H54 (cell line): Measurements from ENCODE around the gene MED7.
"Not testable (repeated sequence)": the region's sequence is repeated elsewhere in the genome, so short reads cannot be mapped to it uniquely, and the experiment has no call there.

Experiments
- DNase-seq: peaks from one replicate; pipeline ENCODE4 v3.0.0; 2011; ENCODE audit warnings: low spot score, mixed read lengths; ENCODE audit not compliant: insufficient read length
- FAIRE-seq: peaks from 3 replicates; lab custom pipeline; 2011; peaks lifted over from hg19 to GRCh38; lab: Jason Lieb, UNC
- POLR2A ChIP-seq: IDR thresholded peaks from 2 replicates; pipeline ENCODE4 v1.6.1; 2011; ENCODE audit warnings: low read depth, mild to moderate bottlenecking, low read length

MED7 gene, protein sequence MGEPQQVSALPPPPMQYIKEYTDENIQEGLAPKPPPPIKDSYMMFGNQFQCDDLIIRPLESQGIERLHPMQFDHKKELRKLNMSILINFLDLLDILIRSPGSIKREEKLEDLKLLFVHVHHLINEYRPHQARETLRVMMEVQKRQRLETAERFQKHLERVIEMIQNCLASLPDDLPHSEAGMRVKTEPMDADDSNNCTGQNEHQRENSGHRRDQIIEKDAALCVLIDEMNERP

DNA sequence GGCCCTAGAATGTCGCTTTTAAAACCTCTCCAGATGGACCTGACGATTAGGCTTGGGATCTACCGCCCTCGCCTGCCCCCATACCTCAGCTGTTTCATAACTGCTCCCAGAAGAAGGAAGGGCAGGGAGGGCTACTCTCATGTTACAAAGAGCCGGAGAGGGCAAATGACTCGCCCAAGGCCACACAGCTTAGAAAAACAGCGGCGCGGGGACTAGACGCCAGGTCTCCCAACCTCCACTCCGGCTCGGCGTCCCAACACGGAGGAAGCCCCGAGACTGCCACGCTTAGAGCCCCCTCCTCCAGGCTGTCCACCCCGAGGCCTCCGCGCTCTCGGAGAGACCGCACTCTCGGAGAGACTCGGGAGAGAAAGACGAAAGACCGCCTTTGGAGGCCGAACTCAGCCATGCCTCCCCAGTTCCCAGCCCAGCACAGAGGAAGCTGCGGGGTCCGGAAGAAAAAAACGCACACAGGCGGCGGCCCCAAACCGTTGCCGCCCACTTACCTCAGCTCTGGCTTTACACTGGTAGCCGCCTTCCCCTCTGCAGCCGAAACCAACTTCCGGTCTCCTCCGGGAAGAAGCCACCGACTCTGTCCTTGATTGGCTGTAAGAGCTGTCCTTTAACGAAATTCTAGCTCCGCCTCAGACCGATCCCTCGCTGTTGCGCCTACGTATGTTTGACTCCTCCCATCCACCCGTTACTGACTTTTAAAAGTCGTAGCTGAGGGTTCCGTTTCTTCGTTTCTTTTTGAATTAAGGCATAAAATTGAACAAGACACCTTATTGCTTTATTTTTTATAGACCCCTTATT lies at the start of gene MED7:
Gene MED7 (minus strand): TSS at position 549 of the 810 bp plus-strand sequence. CDS start 3,434 bp downstream, outside the sequence.
- DNase-seq (peak; percentile 82), FAIRE-seq (peak; percentile 80)
- peak; percentile 62 for TF ChIP-seq POLR2A

DNA sequence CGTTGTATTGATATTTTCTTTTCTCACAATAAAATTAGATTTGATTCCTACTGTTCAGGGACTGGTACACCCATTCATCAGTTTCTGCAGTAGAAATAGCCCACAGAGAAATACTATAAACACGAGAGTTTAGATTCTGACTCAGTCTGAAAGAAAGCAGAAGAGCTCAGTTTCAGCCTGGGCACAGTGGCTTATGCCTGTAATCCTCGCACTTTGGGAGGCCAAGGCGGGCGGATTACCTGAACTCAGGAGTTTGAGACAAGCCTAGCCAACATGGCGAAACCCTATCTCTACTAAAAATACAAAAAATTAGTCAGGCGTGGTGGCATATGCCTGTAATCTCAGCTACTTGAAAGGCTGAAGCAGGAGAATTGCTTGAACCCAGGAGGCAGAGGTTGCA lies 46.6 kb upstream of the MED7 start:
- DNase-seq (no peak), FAIRE-seq (no peak)
- TF ChIP-seq POLR2A = no peak

DNA sequence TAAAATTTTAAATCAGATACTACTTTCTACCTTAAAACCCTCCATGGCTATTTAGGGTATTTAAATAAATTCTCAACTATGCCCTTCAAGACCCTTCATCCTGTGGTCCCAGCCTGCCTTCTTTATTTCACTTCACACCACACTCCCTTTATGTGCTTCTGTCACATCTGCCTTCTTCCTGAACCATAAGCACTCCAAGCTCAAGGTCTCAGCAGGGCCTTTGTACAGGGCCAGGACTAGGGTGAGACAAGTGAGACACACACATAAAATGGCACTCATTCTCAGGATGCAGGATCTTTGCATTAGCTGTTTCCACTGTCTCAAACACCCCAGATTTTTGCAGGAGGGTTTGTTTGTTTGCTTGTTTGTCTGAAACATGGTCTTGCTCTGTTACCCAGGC lies 45.6 kb upstream of the MED7 start:
- DNase-seq = no peak
- FAIRE-seq = no peak
- no peak for TF ChIP-seq POLR2A

DNA sequence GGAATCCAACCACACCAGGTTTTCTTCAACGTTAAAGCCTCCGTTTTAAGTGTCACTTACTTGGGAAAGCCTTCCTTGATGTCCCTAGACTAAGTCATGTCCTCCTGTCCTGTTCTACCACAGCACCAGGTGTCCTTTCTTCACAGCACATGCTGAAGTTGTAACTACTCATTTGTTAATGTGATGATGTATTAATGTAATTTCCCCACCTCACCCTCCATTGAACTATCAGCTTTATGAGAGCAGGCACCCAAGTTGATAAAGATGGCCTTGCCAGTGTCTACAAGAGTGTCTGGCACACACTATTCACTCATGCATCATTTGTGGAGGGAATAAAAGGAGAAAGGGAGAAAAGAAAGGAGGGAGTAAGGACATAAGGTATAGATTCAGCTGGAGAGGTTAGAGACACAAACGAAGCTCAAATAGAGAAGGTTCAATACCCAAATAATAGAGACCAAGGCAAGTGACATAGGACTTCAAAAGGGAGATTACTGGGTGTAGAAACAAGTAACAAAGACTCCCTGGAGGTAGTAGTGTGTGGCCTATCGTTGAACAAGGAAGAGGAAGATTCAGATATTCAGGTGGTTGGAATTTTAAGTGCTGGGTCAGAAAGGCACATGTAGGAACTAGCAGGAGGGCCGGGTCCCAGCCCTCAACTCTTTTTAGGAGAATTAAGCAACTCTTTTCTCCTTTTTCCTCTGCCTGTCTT lies 44.5 kb upstream of the MED7 start:
- FAIRE-seq (no peak), DNase-seq (no peak)
- no peak for TF ChIP-seq POLR2A

DNA sequence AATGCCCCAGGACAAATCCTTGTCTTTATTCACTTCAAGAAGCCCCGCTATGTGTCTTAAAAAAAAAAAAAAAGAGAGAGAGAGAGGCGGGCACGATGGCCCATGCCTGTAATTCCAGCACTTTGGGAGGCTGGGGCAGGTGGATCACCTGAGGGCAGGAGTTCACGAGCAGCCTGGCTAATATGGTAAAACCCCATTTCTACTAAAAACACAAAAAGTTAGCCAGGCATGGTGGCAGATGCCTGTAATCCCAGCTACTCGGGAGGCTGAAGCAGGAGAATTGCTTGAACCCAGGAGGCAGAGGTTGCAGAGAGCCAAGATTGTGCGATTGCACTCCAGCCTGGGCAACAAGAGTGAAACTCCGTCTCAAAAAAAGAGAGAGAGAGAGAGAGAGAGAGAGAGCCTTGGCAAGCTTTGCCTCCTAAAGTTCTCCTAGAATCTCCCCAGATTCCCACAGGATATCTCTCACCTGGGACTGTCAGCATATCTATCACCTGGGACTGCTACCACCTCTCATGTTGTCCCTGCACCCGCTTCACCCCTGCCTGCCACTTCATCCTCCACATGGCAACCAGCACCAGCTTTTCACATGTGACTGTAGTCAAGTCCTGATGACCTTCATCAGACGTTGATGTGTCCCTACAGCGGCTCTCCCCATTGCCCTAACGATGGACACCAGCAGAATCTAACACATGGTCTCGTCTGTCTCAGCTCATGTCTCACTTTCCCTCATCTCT lies 43.8 kb upstream of the MED7 start:
- FAIRE-seq (no peak), DNase-seq (no peak)
- TF ChIP-seq POLR2A = no peak

DNA sequence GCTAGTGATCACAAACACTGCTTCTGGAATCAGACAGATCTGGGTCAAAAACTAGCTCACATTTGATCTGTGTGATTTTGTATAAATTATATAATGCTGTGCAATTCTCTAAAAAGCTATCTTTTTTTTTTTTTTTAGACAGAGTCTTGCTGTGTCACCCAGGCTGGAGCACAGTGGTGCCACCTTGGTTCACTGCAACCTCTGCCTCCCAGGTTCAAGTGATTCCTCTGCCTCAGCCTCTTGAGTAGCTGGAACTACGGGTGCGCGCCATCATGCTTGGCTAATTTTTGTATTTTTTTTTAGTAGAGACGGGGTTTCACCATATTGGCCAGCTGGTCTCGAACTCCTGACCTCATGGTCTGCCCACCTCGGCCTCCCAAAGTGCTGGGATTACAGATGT lies 42.5 kb upstream of the MED7 start:
- DNase-seq, FAIRE-seq: not testable (repeated sequence)

DNA sequence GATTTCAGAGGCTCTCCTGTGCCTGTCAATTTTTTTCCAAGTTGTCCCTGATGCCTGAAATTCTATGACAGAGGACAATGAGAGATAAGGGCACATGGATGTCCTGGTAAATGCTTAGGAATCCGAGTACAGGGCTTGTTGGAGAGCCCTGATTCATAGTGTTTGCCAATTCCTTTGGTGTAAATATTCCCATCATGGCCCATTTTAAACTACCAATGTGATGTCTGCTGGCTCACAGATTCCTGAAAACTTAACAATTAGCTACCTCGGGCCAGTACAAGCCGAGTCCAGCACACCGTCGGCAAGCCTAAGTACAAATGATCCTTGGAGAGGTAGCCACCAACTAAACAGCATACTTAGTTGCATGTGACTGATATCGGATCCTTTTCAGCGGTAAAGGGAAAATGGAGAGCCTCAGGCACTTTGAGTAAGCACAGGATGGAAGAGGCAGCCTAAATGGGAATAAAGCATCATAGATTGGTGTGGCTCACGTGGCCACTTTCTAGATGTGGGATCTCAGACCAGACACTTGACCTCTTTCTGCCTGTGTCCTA lies 41.5 kb upstream of the MED7 start:
- no peak for TF ChIP-seq POLR2A
- no peak for DNase-seq
- FAIRE-seq = no peak

DNA sequence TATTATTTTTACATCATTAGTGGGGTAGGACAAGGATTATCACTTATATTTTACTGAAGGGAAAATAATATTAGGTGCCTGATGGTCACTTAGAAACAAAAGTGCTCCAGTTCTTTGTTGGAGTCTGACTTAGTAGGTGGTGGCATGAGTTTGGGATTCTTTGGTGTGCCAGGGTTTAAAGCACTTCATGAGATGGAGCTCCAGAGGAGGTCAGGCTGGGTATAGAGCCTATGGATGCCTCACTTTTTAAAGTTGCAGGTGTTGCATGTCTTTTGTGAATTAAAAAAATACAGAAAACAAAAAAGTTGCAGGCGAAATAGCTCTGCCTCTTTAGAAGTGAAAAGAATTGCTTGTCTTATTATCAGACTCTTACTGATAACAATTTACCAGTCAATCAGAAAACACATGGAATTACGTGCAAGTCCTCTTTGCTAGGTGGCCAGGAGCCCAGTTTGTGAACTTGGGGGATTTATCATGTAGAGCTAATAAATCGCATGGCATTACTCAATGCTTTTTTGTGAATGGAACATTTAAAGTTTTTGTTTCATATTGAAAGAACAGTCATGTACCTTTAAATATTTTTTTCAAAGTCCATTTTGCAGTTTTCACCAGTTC lies 39.6 kb upstream of the MED7 start:
- FAIRE-seq (no peak), DNase-seq (no peak)
- TF ChIP-seq POLR2A = no peak

DNA sequence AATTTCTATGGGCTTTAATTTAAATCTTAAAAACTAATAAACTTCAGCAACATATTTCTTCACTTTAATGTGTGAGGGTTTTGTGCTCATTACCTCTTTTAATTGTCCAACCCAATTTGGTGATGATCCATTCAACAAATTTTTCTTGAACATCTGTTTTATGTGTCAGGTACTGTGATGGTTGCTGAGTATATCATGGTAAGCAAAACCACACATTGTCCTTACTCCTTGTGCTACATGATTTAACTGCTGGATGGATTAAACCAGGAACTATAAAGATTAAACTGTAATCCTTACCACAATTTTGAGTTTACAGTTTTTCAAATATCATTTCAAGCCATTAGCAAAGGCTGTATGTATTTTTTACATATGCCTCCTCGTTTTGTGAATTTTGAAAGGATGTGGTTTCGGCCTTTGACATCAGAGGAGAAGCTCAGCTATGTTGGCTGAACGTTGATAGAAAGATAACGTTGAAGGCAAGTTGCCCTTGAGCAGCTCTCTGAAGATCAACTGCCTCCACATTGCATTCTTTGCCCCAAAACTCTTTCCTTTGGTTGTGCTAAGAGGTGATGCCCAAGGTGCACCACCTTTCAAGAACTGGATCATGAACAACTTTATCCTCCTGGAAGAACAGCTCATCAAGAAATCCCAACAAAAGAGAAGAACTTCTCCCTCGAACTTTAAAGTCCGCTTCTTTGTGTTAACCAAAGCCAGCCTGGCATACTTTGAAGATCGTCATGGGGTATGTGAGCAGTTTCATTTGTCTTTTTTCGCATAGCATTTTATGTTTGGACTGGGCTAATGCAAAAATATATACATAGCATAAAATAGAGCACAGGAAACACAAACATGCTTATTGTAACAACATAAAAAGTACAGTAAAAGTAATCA lies 38.0 kb upstream of the MED7 start, which contains the start of gene ITK:
Gene ITK (plus strand): TSS at position 467 of the 891 bp plus-strand sequence. CDS start 138 bp downstream, at position 605.
- TF ChIP-seq POLR2A = no peak
- FAIRE-seq (no peak), DNase-seq (no peak)

DNA sequence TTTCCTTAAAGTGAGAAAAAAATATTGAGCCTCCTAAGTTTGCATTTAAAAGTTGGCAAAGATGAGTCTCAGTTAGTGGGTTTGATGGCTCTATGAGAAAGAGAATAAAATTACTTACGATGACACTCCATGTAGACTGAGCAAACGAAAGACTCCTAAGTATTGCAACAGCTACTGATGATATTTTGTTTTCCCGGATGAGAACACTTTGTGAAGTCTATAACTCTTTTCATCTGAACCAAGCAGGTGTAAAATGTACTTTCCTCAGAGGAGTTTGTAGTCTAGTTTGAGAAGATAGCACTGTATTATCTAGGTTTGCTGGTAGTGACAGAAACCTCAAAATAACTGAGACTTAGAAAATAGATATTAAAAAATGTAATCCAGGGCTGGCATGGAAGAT lies 36.3 kb upstream of the MED7 start:
- DNase-seq (no peak), FAIRE-seq (no peak)
- no peak for TF ChIP-seq POLR2A

DNA sequence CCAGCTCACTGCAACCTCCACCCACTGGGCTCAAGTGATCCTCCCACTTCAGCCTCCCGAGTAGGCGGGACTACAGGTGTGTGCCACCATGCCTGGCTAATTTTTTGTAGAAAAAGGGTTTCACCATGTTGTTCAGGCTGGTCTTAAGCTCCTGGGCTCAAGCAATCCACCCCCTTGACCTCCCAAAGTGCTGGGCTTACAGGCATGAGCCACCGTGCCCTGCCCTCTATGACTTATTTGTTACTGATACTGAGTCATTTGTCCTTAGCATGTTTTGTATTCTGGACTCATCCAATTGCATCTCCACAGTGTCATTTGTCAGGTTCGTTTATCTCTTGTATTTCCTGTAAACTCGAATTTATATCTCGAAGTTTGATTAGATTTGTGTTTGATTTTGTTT lies 35.3 kb upstream of the MED7 start:
- TF ChIP-seq POLR2A = no peak
- FAIRE-seq = no peak
- no peak for DNase-seq

DNA sequence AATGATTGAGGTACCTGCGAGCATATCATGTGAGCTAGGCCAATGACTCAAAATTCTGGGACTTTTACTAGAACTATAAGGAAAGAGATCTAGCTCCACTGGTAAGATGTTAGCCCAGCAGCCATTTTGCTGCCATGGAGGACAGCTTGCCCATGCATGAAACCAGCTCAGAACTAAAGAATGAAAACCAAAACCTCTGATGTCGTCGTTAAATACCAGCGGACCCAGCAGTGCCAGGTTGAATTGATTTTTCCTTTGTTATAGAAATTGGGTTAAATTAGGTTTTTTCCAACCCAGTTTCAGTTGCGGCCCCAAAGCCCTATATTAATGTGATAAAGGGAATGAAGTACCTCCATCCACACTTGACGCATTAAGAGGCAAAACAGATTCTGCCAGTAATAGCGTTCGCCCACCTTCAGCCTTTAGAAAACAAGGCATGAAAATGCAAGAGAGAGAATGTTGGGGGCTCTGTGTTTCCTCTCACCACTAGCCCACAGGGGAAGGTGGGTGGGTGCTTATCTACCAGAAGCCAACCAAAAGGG lies 32.5 kb upstream of the MED7 start:
- DNase-seq (no peak), FAIRE-seq (no peak)
- TF ChIP-seq POLR2A = no peak
